Pancreas (tissue), 10 donors: ENCODE data around the gene CACNA1I. TPM values are rescaled to one million over a fixed set of nuclear protein-coding genes. Genes with fewer than 3 reads are reported as not detected.

Source experiments
- ATAC-seq, 4 donors: fragments of 200-7000 bp; cut with Tn5 transposase; one replicate each; pipeline versions ENCODE4 v1.8.0 to v1.9.1; 2020; ENCODE audit warnings: mild to moderate bottlenecking in 4 of 4, moderate library complexity in 4 of 4
- DNase-seq, 6 donors: peaks; one replicate each; pipeline ENCODE4 v3.0.0-alpha.2; 2020
- FAIRE-seq: peaks from 2 replicates; lab custom pipeline; 2012; peaks lifted over from hg19 to GRCh38; lab: Jason Lieb, UNC
- H3K27ac ChIP-seq, 4 donors: fragments of 200-600 bp; sonication (generic); 1 replicate in 3 of 4; 2 replicates in 1 of 4; pipeline versions ENCODE4 v1.5.0 to v1.8.0; 2020
- H3K27me3 ChIP-seq, 4 donors: fragments of 200-600 bp; one replicate each; pipeline ENCODE4 v1.8.0; 2021
- H3K36me3 ChIP-seq, 3 donors: fragments of 200-600 bp; sonication (generic) in 1 of 3; one replicate each; pipeline versions ENCODE4 v1.5.0 to v1.8.0; 2020 to 2021
- H3K4me1 ChIP-seq, 3 donors: fragments of 200-600 bp; one replicate each; pipeline ENCODE4 v1.8.0; 2021
- H3K4me3 ChIP-seq, 4 donors: fragments of 200-600 bp; sonication (generic) in 2 of 4; one replicate each; pipeline versions ENCODE4 v1.5.0 to v1.8.0; 2020 to 2021
- H3K9me3 ChIP-seq, 4 donors: fragments of 200-600 bp; one replicate each; pipeline ENCODE4 v1.8.0; 2021
- CTCF ChIP-seq, 4 donors: fragments of 200-600 bp; sonication (generic) in 3 of 4; IDR thresholded peaks; one replicate each; pipeline versions ENCODE4 v1.5.0 to v1.8.0; 2021; ENCODE audit warnings: antibody characterized with exemption in 4 of 4
- WGBS, 2 donors: extraction: QIAGEN DNeasy Blood & Tissue Kit; methylation state at CpG; one replicate each; pipeline ENCODE4 v1.1.7; 2013; 5-methylcytosine and 5-hydroxymethylcytosine counted together
- intact Hi-C, 3 donors: fragments of 100-400 bp; cut with DNase I; formaldehyde crosslinking; loops; one replicate each; pipeline versions ENCODE4 v1.11.1 to v1.14.2; 2022
- polyA plus RNA-seq, 2 donors: library from polyadenylated mRNA; stranded (reverse); fragments of 200-250 nt; gene quantifications; one replicate each; pipeline ENCODE4 v1.2.3, GENCODE V29; 2013
- total RNA-seq, 6 donors: library from RNA; stranded (reverse); fragmentation: NEBNext Ultra II Directional in 4 of 6; extraction: Animal tissue kit (Norgen Biotek cat#: 25700) in 4 of 6; gene quantifications; one replicate each; pipeline versions ENCODE4 v1.2.1 to v1.2.4, GENCODE V29; 2021 to 2023
- donor health status: healthy with polysubstance abuse.
- donor health status: DM: no; HTN: no; CAD: no; lungs with moderate emphysema.
- donor health status: DM: no; HTN: no; CAD: no.
- donor health status: control.
- donor health status: control.
- donor health status: Bipolar disorder and iron deficiency.
- donor health status: DM: yes; HTN: yes; CAD: no.
- donor health status: DM: no; HTN: no; CAD: no.
- donor health status: DM: no; HTN: no; CAD: no.
- donor health status: DM: yes; HTN: yes; CAD: no.

CACNA1I gene
- total and polyA plus RNA-seq, 8 donors, result 0.04 to 0.21 (median 0.07) TPM

GRCh38 chr22:39614442-39614841 is 43.9 kb downstream of the CACNA1I start:
- no peak for TF ChIP-seq CTCF (IDR thresholded peaks at IDR 0.05)
- no peak for FAIRE-seq
- Histone ChIP-seq H3K36me3 (no peaks in the 10 kb centered on the region), H3K4me1 (no peaks in the 10 kb centered on the region), H3K9me3 (no peaks in the 10 kb centered on the region), H3K27me3 (no peaks in the 10 kb centered on the region), H3K27ac (no peak overlapping the region), H3K4me3 (no peak overlapping the region)
- 54 to 56% methylated on average over 4 of the region's 4 CpGs for WGBS, 2 donors
- ATAC-seq, result no peak
- intact Hi-C loops, result no loop called here
- DNase-seq, result peak in 1 of 6 donors; percentile 2

- DNase-seq (no peak), ATAC-seq (no peak), FAIRE-seq (no peak)
- intact Hi-C loops, result no loop called here
- H3K4me3 ChIP-seq, result no peak overlapping the region
- H3K4me1 ChIP-seq, result no peaks in the 10 kb centered on the region
- H3K36me3 ChIP-seq, result no peaks in the 10 kb centered on the region
- no peak for TF ChIP-seq CTCF (IDR thresholded peaks at IDR 0.05)
- 67 to 68% methylated on average over 9 of the region's 9 CpGs for WGBS, 2 donors
- no peaks in the 10 kb centered on the region for H3K9me3 ChIP-seq
- no peaks in the 10 kb centered on the region for H3K27me3 ChIP-seq
- H3K27ac ChIP-seq, result no peak overlapping the region
These were observed 45.5 kb downstream of the CACNA1I start for GRCh38 chr22:39616051-39616450.

GRCh38 chr22:39616781-39617180 is 46.2 kb downstream of the CACNA1I start:
- no peak overlapping the region for H3K4me3 ChIP-seq
- no peaks in the 10 kb centered on the region for H3K36me3 ChIP-seq
- no peak for DNase-seq
- no peaks in the 10 kb centered on the region for H3K9me3 ChIP-seq
- no peaks in the 10 kb centered on the region for H3K27me3 ChIP-seq
- intact Hi-C loops, result no loop called here
- no peak for FAIRE-seq
- no peak for TF ChIP-seq CTCF (IDR thresholded peaks at IDR 0.05)
- no peak for ATAC-seq
- H3K4me1 ChIP-seq, result no peaks in the 10 kb centered on the region
- WGBS, 2 donors, result 56 to 66% methylated on average over 6 of the region's 6 CpGs
- no peak overlapping the region for H3K27ac ChIP-seq

- no peak for DNase-seq
- Histone ChIP-seq H3K27me3 (no peaks in the 10 kb centered on the region), H3K27ac (no peak overlapping the region), H3K36me3 (no peaks in the 10 kb centered on the region), H3K9me3 (no peaks in the 10 kb centered on the region), H3K4me1 (no peaks in the 10 kb centered on the region), H3K4me3 (no peak overlapping the region)
- TF ChIP-seq CTCF (IDR thresholded peaks at IDR 0.05), result no peak
- 13 to 21% methylated on average over 11 to 15 of the region's 15 CpGs for WGBS, 2 donors
- no peak for FAIRE-seq
- intact Hi-C loops, result no loop called here
- no peak for ATAC-seq
These were observed 46.8 kb downstream of the CACNA1I start for GRCh38 chr22:39617342-39617741.

- Histone ChIP-seq H3K36me3 (no peaks in the 10 kb centered on the region), H3K27ac (no peak overlapping the region), H3K4me1 (no peaks in the 10 kb centered on the region), H3K27me3 (no peaks in the 10 kb centered on the region), H3K4me3 (no peak overlapping the region), H3K9me3 (no peaks in the 10 kb centered on the region)
- DNase-seq, result no peak
- 48 to 58% methylated on average over 11 of the region's 11 CpGs for WGBS, 2 donors
- FAIRE-seq, result no peak
- no peak for ATAC-seq
- no peak for TF ChIP-seq CTCF (IDR thresholded peaks at IDR 0.05)
- intact Hi-C loops, result no loop called here
These were observed 47.6 kb downstream of the CACNA1I start for GRCh38 chr22:39617970-39618757.
